ENCODE data around the gene TTC13.

Gene TTC13

DNA sequence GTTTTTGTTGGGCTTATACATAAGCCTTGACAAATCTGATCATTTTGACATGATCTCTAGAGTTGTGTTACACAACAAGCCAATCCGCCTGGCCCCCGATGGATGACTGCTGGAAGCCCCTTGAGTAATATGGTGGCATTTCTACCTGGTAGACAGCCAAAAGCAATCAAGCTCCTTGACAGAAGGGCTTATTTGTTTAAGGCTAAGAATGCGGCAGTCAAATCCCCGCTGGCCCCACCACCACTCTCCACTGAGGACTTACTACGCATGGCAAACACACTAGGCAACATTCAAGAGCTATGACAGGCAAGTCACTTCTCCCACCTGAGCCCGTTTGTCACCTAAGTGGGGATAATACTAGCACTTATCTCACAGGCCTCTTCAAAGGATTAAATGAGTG, 77.0 kb downstream of the TTC13 start:
- DNase-seq = peak; percentile 68

DNA sequence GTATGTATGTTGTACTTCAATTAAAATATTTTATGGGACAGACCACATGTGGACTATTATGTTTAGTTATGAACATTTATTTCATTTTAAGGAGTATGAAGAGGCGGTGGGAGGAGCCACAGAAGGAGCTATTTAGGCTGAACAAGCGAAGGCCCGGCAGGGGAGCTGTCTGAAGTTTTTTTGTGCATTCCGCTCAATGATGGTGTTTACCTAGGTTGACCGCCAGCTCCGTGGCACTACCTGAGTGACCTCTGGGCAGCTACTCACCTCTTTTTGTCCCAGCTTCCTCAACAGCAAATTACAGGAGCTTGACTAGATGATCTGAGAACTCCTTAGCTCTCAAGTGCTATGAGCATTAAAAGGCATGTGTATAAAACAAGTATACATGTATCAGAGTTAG, 77.7 kb downstream of the TTC13 start:
- no peak for DNase-seq

DNA sequence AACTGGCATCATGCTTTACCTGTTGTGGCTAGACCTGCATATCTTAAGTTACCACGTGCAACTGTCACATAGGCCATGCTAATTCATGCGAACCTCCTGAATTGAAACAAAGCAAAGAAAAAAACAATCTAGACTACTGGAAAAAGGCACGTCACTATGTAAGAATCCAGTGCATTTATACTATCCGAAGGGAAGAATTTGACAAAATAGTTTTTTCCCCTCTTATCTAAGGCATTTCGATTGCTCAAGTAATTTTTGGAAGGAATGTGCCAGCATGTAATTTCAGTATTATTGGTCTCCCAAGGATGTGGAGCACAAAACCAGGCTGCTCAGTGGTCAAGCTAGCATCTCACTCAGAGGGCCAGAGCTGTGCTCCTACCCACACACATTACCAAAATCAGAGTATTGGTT, 78.8 kb downstream of the TTC13 start:
- DNase-seq = peak; percentile 30

DNA sequence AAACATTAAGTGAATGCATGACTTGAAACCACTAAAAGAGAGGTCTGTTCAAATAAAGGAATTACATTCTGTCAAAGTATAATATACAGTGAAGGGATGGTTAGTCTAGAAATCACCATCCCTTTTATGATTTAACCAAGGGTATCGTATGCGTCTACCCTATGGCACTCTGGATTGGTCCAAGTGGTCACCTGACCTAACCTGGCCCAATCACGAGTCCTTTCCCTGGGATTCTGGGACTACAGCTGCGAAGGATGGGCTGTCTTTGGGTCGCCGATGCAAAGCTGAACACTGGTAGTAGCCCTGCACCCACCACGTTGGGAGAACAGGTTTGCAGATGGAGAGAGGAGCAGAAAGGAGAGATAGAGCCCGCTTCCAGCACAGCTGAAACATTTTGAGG, 79.9 kb downstream of the TTC13 start:
- DNase-seq = no peak

DNA sequence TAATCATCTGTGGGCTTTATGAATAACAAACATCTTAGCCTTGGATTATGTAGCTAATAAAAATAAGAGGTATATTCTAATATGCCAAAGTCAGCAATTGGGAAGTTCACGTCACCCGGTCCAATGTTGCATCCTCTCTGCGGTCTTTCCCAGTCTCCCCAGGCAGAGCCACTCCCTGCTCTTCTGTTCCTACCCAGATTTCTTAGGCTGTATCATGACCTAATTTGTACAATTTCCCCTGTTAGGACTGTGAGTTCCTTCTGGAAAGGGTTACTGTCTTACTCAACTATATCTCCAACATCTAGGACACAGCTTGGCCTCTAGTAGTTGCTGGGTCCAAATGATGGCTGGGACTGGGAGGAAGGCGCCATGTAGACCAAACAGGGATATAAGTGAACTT, 80.5 kb downstream of the TTC13 start:
- no peak for DNase-seq

DNA sequence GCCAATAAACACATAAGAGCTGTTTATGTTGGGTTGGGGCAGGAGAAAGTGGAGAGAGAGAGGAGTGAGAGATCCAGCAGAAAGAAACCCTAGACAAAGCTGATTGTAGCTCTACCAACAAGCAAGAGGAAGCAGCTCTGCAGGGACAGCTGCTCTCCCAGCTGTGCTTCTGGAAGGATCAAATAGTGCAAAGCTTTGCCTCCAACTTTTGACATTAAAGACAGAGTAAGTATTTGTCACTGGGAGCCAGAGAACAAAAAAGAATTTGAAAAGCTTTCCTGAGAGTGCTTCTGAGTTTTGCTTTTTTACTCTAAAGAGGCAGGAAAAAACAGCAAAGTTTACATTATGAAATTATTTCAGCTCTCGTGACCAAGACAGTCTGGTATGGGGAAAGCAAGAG, 81.9 kb downstream of the TTC13 start:
- DNase-seq = no peak

DNA sequence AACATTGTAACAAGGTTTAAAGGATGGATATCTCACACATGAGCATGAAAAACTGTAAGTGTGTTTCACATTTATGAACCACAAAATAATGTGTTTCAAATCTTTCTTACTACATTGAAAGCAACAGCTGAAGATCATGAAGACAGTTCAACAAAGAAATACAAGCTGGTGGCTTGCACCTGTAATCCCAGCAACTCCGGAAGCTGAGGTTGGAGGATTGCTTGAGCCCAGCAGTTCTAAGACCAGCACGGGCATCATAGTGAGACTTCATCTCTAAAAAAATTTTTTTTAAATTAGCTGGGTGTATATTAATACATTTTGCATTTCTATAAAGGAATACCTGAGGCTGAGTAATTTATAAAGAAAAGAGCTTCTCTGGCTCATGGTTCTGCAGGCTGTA, 83.2 kb downstream of the TTC13 start:
- no peak for DNase-seq

DNA sequence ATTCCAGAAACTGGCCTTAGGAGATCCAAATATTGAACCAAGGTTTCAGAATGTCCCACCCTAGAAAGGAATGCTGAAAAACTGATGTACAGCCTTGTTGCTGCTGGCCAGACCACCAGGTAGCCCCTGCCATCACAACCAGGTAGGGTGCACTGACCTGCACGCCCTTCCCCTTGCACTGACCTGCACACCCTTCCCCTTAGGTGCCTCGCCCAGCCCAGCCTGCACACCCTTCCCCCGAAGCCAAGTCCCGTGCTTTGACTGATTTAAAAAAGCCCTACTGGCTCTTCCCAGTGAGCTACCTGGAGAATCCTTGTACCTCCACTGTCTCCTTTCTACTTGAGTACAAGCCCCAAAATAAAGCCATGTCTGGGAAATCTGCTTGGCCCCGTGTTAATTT, 84.0 kb downstream of the TTC13 start:
- DNase-seq = no peak

DNA sequence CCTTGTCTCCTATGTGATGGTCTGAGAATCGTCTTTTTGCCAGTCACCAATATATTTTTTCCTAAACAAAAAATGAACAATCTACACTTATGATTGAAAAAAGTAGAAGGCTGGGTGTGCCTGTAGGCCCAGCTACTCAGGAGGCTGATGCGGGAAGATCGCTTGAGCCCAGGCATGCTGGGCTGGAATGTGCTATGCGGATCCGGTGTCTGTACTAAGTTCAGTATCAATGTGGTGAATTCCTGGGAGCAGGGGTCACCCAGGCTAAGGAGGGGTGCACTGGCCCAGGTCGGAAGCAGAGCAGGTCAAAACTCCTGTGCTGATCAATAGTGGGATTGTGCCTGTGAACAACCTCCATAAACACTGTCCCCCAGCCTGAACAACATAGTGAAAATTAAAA, 84.6 kb downstream of the TTC13 start:
- no peak for DNase-seq

DNA sequence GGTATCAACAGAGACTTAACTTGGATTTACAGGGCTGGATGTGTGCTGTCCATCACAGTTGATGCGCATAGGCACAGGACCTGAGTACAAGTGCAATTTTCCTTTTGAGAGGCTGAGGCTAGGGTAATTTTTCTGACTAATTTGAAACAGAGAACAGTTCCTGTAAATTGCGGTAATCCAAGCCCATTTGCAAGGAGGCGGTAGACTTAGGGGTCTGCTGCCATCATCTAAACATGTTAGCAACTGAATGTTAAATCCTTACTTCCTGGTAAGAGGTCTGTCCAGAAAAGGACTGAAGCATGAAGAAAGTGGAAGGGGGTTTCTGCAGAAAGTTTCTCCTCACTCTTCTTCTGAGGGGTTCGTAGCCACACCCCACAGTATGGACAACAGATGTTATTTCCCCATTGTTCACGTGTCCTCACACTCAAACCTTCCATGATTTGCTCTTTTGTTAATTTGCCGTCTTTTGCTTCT, 86.6 kb downstream of the TTC13 start:
- no peak for DNase-seq

DNA sequence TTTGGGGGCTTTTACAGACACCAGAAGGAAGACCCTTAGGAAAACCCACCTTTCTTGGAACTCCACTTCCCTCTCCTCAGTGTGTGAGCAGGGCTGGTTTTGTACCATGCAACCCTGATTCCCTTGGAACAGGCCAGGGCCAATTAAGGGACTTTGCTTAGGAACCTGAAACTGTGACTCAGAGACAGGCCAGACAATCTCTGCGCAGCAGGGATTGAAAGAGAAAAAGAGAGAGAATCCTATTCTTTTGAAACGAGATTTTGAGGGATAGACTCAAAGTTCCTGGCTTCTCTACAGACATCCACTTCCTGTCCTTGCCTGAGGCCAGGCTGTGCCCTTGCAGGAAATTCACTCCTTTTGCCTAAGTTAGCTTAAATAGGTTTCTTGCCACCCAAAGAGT, 87.2 kb downstream of the TTC13 start:
- DNase-seq = no peak

DNA sequence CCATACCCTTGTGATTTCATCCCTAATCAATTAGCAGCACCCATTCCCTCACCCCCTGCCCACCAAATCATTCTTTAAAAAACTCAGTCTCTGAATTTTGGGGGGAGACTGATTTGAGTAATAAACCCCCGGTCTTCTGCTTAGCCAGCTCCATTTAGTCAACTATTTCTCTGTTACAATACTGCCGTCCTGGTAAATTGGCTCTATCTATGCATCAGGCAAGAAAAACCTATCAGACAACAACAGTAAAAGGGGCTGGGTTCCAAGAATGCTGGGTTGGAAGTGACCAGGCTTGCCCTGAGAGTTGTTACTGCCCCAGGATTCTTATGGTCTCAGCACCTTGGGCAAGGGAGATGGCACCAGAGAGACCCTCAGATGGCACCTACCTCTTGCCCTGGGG, 94.0 kb downstream of the TTC13 start:
- DNase-seq = no peak

DNA sequence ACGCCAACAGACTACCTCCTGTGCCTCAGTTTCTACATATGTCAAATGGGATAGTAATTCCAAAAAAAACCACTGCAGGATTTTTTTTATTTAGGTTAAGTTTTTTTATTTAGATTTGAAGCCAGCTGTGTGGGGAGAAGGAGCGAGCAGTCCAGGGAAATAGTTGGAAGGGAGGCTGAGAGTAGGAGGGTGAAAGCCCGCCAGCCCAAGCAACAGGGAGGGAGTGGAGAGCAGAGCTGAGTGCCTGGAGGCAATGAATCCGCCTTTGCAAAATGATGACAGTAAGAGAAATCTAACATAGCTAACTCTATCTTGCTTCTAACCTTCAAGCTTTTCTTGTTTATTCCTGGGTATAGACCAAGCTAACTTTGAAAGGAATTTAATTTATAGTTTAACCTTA, 94.7 kb downstream of the TTC13 start:
- DNase-seq = no peak

DNA sequence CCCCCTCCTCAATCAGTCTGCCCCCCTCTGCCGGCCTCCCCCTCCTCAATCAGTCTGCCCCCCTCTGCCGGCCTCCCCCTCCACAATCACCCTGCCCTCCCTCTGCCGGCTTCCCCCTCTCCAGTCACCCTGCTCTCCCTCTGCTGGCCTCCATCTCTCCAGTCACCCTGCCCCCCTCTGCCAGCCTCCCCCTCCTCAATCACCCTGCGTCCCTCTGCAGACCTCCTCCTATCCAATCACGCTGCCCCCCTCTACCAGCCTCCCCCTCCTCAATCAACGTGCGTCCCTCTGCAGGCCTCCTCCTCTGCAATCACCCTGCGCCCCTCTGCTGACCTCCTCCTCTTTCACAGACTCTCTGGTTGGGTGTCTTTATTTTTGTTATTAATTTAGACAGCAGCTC, 98.9 kb downstream of the TTC13 start:
- DNase-seq = no peak

DNA sequence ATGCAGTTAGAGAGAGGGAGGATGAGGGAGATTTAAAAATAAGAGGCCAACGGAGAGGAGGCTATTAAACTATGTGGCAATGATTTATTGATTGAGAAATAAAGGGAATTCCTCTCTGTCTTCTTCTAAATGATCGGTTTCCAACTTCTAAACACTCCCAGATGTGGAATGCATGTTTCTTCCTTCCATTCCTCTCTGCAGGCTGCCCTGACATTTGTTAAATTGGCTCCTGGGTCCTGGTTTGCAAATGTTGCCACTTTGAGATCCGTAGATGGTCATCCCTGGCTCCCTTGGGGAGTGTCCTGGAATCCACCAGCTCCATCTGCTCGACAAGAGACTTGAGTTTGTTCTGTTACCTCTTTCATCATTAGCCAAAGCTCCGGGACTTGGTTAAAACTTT, 100.1 kb downstream of the TTC13 start:
- DNase-seq = no peak

DNA sequence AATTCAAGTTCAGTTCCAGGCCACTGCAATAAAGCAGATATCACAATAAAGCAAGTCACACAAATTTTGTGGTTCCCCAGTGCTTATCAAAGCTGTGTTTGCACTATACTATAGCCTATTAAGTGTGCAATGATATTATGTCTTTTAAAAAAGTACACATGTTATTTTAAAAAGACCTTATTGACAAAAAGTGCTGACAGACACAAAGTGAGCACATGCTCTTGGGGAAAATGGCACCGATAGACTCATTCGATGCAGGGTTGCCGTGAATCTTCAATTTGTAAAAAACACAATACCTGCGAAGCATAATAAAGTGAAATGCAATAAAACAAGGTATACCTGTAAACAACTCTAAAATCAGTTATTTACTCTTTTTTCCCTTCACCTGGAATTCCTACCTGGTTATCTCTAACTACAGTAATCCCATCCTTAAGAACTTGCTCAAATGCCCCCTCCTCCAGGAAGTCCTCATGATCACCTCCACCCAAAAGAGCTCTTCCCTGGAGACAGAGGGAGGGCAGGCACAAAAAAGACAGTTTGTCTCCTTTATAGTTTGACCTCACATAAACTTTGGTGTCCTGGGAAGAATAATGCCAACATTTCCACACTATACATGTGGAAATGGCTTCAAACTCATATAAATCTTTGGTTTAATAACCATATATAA, 100.6 kb downstream of the TTC13 start:
- no peak for DNase-seq

DNA sequence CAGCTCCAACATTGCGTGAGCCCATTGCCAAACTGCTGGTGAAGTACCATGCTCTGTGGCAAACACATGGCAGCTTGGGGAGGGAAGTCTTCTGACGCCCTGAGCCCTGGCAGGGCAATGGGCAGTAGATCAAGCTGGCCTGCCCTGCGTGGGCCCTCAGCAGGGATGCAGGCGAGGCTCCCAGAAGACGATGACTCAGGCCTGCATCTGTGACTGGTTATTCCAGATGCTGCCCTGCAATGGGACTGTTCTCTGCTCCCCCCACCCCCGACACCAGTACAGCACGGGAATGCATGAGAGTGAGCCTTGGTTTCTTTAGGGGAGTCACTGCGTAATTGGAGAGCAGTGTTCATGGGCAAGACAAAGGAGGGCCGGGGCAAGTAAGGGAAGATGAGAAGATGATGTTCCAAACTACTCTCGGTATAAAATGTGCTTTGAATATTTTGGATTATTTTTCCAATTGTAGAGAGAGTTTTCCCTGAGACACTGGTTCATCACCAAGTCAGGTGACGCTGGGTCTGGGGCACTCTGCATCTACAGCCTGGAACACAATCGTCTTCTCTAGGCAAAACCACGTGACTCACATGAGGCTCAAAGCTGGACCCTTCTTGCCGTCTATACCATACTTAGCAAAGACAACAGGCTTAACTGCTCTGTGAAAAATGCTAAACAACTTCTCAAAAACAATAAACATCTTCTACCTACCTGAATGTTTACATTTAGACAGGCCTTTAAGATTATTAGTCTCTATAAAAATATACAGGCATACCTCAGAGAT, 101.3 kb downstream of the TTC13 start:
- no peak for DNase-seq

DNA sequence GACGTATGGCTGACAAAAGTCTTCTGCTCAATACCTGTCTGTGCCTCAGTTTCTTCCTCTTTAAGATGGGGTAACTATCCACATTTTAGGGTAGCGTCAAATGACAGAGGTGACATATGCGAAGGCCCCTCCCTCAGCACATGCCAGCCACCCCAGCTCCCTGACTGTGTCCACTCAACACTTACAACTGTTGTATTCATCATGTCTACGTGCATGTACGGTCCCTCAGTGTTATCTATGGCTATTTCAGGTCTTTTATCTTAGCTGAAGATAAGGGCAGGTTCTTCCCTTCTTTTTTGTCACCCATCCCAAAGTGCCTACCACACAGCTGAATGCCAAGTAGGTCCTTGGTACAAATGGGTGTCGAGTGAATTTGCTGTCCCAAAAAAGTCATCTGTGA, 102.0 kb downstream of the TTC13 start:
- no peak for DNase-seq

DNA sequence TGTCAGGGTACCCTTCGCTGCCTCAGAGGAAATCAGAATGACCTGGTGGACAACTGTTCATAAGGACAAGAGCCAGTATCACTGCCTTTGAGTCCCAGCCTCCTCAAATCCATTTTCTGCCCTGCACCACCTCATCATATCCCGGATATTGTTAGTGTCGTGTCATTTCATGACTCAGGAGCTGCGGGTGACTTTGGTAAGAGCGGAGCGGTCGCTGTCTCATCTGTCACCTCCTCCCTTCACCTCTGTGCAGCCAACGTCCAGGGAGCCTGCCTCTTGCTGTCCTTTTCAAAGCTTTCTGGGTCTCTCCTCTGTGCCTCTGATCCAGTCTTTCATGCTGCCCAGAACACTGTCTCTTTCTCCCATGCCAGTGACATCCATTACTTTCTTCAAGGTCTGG, 103.3 kb downstream of the TTC13 start:
- no peak for DNase-seq

DNA sequence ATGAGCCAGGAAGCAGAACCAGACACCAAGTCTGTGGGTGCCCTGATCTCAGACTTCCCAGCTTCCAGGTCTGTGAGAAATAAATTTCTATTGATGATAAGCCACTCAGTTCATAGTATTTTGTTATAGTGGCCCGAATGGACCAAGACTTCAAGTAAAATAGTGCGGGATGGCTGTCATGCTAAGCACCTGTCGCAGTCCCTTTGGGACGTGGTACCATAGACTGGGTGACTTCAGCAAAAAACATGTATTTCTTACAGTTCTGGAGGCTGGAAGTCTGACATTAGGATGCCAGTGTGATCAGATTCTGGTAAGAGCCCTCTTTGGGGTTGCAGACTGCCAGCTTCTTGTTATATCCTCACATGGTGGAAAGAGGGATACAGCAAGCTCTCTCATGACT, 107.7 kb downstream of the TTC13 start:
- no peak for DNase-seq

DNA sequence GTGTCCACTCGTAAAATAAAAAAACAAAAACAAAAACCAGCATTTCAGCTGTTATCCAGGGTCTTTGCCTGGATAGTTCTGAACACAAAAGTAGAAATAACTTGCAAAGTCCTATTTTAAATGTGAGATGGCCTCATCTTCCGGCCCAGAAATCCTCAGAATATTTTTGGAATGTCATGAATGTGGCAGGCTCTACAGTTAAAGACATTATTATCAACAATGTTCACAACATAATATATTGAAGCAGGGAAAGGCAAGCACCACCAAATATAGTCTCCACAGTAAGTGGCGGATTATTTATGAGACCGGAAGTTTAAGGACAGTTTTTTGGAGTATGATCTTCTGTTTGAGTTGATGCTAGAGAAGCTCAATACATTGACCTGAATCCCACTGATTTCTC, 109.2 kb downstream of the TTC13 start:
- DNase-seq = no peak

DNA sequence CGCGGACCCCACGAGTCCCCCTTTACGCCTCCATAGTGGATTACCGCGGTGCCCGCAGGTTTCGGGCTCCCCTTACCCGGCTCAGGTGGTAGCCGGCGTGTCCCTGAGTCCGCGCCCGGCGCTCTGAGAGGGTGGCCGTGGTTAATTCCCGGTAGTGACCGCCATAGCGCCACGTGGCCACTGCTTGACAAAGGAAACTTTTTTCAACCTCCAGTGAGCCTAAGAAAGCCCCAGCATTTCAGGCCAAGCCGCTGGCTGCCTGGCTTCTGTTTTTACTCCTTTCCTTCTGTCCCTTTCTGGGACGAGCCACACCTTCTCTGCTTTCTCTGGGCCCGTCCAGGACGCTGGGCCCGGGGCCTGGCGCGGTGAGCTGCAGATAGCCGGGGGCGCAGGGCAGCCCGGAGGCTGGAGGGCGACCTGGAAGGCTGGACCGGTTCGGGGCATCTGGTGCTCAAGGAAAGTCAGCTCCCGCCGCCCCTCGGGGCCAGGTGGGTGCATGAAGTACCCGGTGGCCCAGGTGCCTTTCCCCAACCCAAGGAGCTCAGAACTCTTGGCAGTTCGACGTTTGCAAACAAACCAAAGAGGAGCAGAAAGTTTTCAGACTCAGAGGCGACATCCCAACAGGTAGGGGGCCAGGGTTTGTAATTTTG, 109.8 kb downstream of the TTC13 start:
- DNase-seq = peak; percentile 52

DNA sequence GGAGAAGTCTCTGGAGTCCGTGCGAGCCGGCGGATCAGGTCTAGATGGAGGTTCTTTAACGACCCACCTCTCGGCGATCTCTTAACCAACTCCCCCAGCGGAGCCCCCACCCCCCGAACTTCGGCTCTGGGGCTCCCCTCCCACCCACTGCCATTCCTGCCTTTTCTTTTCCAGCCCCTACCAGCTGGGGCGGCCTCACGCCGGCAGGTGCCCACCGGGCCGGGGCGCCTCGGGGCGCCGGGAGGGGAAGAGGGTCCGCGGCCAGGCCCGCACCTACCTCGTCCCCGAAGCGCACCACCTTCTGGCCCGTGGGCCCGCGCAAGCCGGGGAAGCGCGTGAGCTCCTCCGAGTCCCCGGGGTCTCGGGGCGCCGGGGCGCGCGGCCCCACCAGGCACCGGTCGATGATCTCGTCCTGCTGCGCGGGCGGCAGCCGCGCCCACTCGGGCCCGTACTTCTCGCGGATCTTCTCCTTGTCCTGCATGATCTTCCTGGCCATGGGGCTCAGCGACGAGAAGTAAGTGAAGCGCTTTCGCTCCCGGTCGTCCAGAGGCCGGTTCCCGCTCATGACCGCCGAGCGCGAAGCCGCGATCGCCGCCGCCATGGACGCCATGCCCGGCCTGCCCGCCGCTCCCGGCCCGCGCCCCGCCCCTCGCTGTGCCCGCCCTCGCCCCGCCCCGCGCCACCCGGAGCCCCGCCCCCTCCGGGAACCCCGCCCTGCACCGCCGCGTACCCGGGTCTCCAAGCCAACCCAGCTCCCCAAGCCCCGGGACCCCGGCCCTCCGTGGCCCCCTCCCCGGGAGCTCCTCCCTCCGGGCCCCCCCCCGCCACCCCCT, 110.5 kb downstream of the TTC13 start, which contains the start of gene C1orf198:
C1orf198 (minus strand) TSS at position 619 of the 833 bp plus-strand sequence; CDS start at position 610, 9 bp downstream.
- peak; percentile 52 for DNase-seq

Measured in NCI-H2171 treated with DMSO at 0.1 percent for 48 hours (cell line).